H9 (cell line): ENCODE results near the gene FLCN. TPM values are rescaled to one million over a fixed set of nuclear protein-coding genes. Genes with fewer than 3 reads are reported as not detected.
A peak's percentile ranks its signal among the peaks of the same experiment; 100 is the strongest.

Source experiments
- DNase-seq: peaks from one replicate; pipeline ENCODE4 v3.0.0-alpha.2; 2017
- H2AFZ ChIP-seq: one replicate; pipeline ENCODE4 v1.6.1; 2013; ENCODE audit warnings: mild to moderate bottlenecking, low read length, control low read depth, moderate library complexity
- H2AK5ac ChIP-seq: 2 replicates; pipeline ENCODE4 v1.6.1; 2013; ENCODE audit warnings: low read length, control low read depth, mixed read lengths; ENCODE audit not compliant: insufficient read length
- H2BK120ac ChIP-seq: one replicate; pipeline ENCODE4 v1.6.1; 2013; ENCODE audit warnings: low read depth, mild to moderate bottlenecking, low read length, control low read depth, inconsistent platforms; ENCODE audit not compliant: poor library complexity, severe bottlenecking
- H2BK12ac ChIP-seq: 2 replicates; pipeline ENCODE4 v1.6.1; 2013; ENCODE audit warnings: low read length, control low read depth, mixed read lengths, low read depth; ENCODE audit not compliant: insufficient read length
- H2BK15ac ChIP-seq: 2 replicates; pipeline ENCODE4 v1.6.1; 2013; ENCODE audit warnings: low read depth, low read length, control low read depth
- H2BK20ac ChIP-seq: one replicate; pipeline ENCODE4 v1.6.1; 2013; ENCODE audit warnings: low read depth, mild to moderate bottlenecking, low read length, control low read depth, inconsistent platforms; ENCODE audit not compliant: poor library complexity, severe bottlenecking
- H2BK5ac ChIP-seq: 2 replicates; pipeline ENCODE4 v1.6.1; 2013; ENCODE audit warnings: low read length, control low read depth, mixed read lengths; ENCODE audit not compliant: insufficient read length
- H3K14ac ChIP-seq: 2 replicates; pipeline ENCODE4 v1.6.1; 2013; ENCODE audit warnings: low read length, control low read depth; ENCODE audit not compliant: insufficient read depth
- H3K18ac ChIP-seq: 2 replicates; pipeline ENCODE4 v1.6.1; 2013; ENCODE audit warnings: low read depth, mild to moderate bottlenecking, mixed read lengths, low read length, control low read depth; ENCODE audit not compliant: insufficient read length
- H3K23ac ChIP-seq: 2 replicates; pipeline ENCODE4 v1.6.1; 2013; ENCODE audit warnings: low read length, control low read depth, mixed read lengths, low read depth; ENCODE audit not compliant: insufficient read length
- H3K23me2 ChIP-seq: 2 replicates; pipeline ENCODE4 v1.6.1; 2013; ENCODE audit warnings: low read depth, mild to moderate bottlenecking, mixed read lengths, low read length, control low read depth; ENCODE audit not compliant: insufficient read length, poor library complexity, severe bottlenecking
- H3K27ac ChIP-seq: 2 replicates; pipeline ENCODE4 v1.5.1; 2013; ENCODE audit warnings: low read length, control low read depth, mixed read lengths, low read depth; ENCODE audit not compliant: insufficient read length
- H3K27me3 ChIP-seq: 2 replicates; pipeline ENCODE4 v1.6.1; 2013; ENCODE audit warnings: low read length, control low read depth, inconsistent platforms; ENCODE audit not compliant: insufficient read depth
- H3K4ac ChIP-seq: 2 replicates; pipeline ENCODE4 v1.6.1; 2013; ENCODE audit warnings: low read depth, mild to moderate bottlenecking, control low read depth, inconsistent platforms, low read length, moderate library complexity
- H3K4me1 ChIP-seq: 2 replicates; pipeline ENCODE4 v1.6.1; 2013; ENCODE audit warnings: low read length, control low read depth, inconsistent platforms; ENCODE audit not compliant: insufficient read depth
- H3K4me2 ChIP-seq: 2 replicates; pipeline ENCODE4 v1.6.1; 2013; ENCODE audit warnings: low read length, control low read depth, mixed read lengths; ENCODE audit not compliant: insufficient read length, insufficient read depth
- H3K56ac ChIP-seq: 2 replicates; pipeline ENCODE4 v1.6.1; 2013; ENCODE audit warnings: low read depth, mild to moderate bottlenecking, mixed read lengths, low read length, control low read depth; ENCODE audit not compliant: insufficient read length
- H3K79me1 ChIP-seq: 2 replicates; pipeline ENCODE4 v1.6.1; 2013; ENCODE audit warnings: low read depth, mild to moderate bottlenecking, moderate library complexity, low read length, control low read depth, inconsistent platforms; ENCODE audit not compliant: insufficient read depth, poor library complexity, severe bottlenecking
- H3K79me2 ChIP-seq: 2 replicates; pipeline ENCODE4 v1.6.1; 2013; ENCODE audit warnings: low read length, control low read depth, inconsistent platforms; ENCODE audit not compliant: insufficient read depth
- H3K9ac ChIP-seq: 2 replicates; pipeline ENCODE4 v1.6.1; 2013; ENCODE audit warnings: low read length, control low read depth, mixed read lengths; ENCODE audit not compliant: insufficient read length; ENCODE audit errors: extremely low read depth
- H3K9me3 ChIP-seq: one replicate; pipeline ENCODE4 v1.6.1; 2013; ENCODE audit warnings: low read depth, low read length, inconsistent platforms; ENCODE audit not compliant: control insufficient read depth
- H3T11ph ChIP-seq: one replicate; pipeline ENCODE4 v1.6.1; 2013; ENCODE audit warnings: mild to moderate bottlenecking, low read length, control low read depth, inconsistent platforms
- H4K20me1 ChIP-seq: one replicate; pipeline ENCODE4 v1.6.1; 2013; ENCODE audit not compliant: control insufficient read depth, insufficient read length, insufficient read depth
- H4K5ac ChIP-seq: 2 replicates; pipeline ENCODE4 v1.6.1; 2013; ENCODE audit warnings: low read depth, mild to moderate bottlenecking, mixed read lengths, low read length, control low read depth; ENCODE audit not compliant: insufficient read length
- H4K8ac ChIP-seq: replicated peaks from 2 replicates; pipeline ENCODE4 v1.6.1; 2013; ENCODE audit warnings: low read length, control low read depth, mixed read lengths, low read depth; ENCODE audit not compliant: insufficient read length
- H4K91ac ChIP-seq: 2 replicates; pipeline ENCODE4 v1.6.1; 2013; ENCODE audit warnings: low read depth, mild to moderate bottlenecking, moderate library complexity, mixed read lengths, low read length, control low read depth; ENCODE audit not compliant: insufficient read length
- H3K27ac Mint-ChIP-seq, 3 experiments: 2 replicates in 2 of 3; 3 replicates in 1 of 3; pipeline ENCODE4 v1.8.0; 2020 to 2021; ENCODE audit warnings: mixed read lengths in 3 of 3, mild to moderate bottlenecking in 1 of 3, moderate library complexity in 1 of 3
- H3K27me3 Mint-ChIP-seq: 2 replicates; pipeline ENCODE4 v1.8.0; 2021; ENCODE audit warnings: low read depth, mild to moderate bottlenecking, moderate library complexity, mixed read lengths
- H3K36me3 Mint-ChIP-seq, 3 experiments: 2 replicates in 2 of 3; 3 replicates in 1 of 3; pipeline ENCODE4 v1.8.0; 2020 to 2021; ENCODE audit warnings: low read depth in 3 of 3, mixed read lengths in 3 of 3; ENCODE audit not compliant: insufficient read depth in 1 of 3
- H3K4me1 Mint-ChIP-seq, 2 experiments: 2 replicates each; pipeline ENCODE4 v1.8.0; 2020; ENCODE audit warnings: mixed read lengths in 2 of 2
- H3K4me3 Mint-ChIP-seq, 2 experiments: 2 replicates in 1 of 2; 3 replicates in 1 of 2; pipeline ENCODE4 v1.8.0; 2020 to 2021; ENCODE audit warnings: mild to moderate bottlenecking in 2 of 2, mixed read lengths in 2 of 2, moderate library complexity in 1 of 2
- H3K9me3 Mint-ChIP-seq, 2 experiments: 2 replicates in 1 of 2; 3 replicates in 1 of 2; pipeline ENCODE4 v1.8.0; 2020; ENCODE audit warnings: mild to moderate bottlenecking in 2 of 2, mixed read lengths in 2 of 2, moderate library complexity in 1 of 2
- CTCF ChIP-seq: fragments of 200-600 bp; sonication (generic); conservative IDR thresholded peaks from 3 replicates; pipeline ENCODE4 v1.8.0; 2021; ENCODE audit warnings: antibody characterized with exemption, mild to moderate bottlenecking
- WGBS: extraction: QIAGEN DNeasy Blood & Tissue Kit; methylation state at CpG from one replicate; pipeline ENCODE4 v1.1.7; 2013; ENCODE audit warnings: missing lambda C conversion rate, low lambda C conversion rate, mixed read lengths; ENCODE audit not compliant: insufficient read length; ENCODE audit errors: extremely low coverage; 5-methylcytosine and 5-hydroxymethylcytosine counted together
- total RNA-seq: library from RNA; stranded (reverse); gene quantifications from 2 replicates; pipeline ENCODE4 v1.2.1, GENCODE V29; 2021

The FLCN gene
- total RNA-seq, 1 experiment from 2014 or later, result 33.3 TPM

- H3K23me2 ChIP-seq, result peaks cover 5% of the 10 kb centered on the region
- no peak overlapping the region for H3T11ph ChIP-seq
- H3K56ac ChIP-seq, result no peak overlapping the region
- DNase-seq, result no peak
- H3K79me1 ChIP-seq, result peaks cover 3% of the 10 kb centered on the region
- no peaks in the 10 kb centered on the region for H3K9me3 Mint-ChIP-seq
- peak overlapping the region; percentile 72 for H3K9ac ChIP-seq
- peaks cover 8 to 15% (median 13%) of the 10 kb centered on the region in 3 experiments; a peak in 5 of 7 replicates for H3K36me3 Mint-ChIP-seq
- H2AFZ ChIP-seq, result no peak overlapping the region
- no peaks in the 10 kb centered on the region for H4K20me1 ChIP-seq
- H3K18ac ChIP-seq, result no peak overlapping the region
- no peaks in the 10 kb centered on the region for H3K27me3 ChIP-seq
- H3K23ac ChIP-seq, result no peak overlapping the region
- no peak overlapping the region for H4K91ac ChIP-seq
- no peak for TF ChIP-seq CTCF
- no peak overlapping the region for H2AK5ac ChIP-seq
- no peak overlapping the region for H2BK120ac ChIP-seq
- no peak overlapping the region for H2BK12ac ChIP-seq
- no peak overlapping the region for H3K4ac ChIP-seq
- H4K8ac ChIP-seq, result no peak overlapping the region
- H2BK15ac ChIP-seq, result no peak overlapping the region
- H3K4me3 Mint-ChIP-seq, result peak overlapping the region; percentile 97 to 99
- H2BK20ac ChIP-seq, result no peak overlapping the region
- no CpG with 5 or more reads among the region's 31 CpGs for WGBS
- H4K5ac ChIP-seq, result no peak overlapping the region
- H3K4me1 Mint-ChIP-seq, result peaks cover 21% of the 10 kb centered on the region in 2 experiments
- H3K79me2 ChIP-seq, result peaks cover 9% of the 10 kb centered on the region; the same call in 1 of the 2 replicates
- no peak overlapping the region for H3K14ac ChIP-seq
- no peak overlapping the region for H3K27ac ChIP-seq
- H3K27me3 Mint-ChIP-seq, result no peaks in the 10 kb centered on the region
- peaks cover 11% of the 10 kb centered on the region for H3K4me1 ChIP-seq
- H3K4me2 ChIP-seq, result peak overlapping the region; percentile 92
- no peaks in the 10 kb centered on the region for H3K9me3 ChIP-seq
- no peak overlapping the region for H2BK5ac ChIP-seq
- H3K27ac Mint-ChIP-seq, result peak overlapping the region in 2 of 3 experiments; percentile 96 to 100; a peak in 5 of 7 replicates
These were observed 508 bp downstream of the FLCN start for GRCh38 chr17:17236295-17237025.
